Activated CD4-positive, alpha-beta memory T cell treated with anti-CD3 and anti-CD28 coated beads, Interleukin-2, amount 10 ng/mL, durations not matched to agents 7 days and 5 days (primary cell): ENCODE measurements around the gene TET2. TPM values are rescaled to one million over a fixed set of nuclear protein-coding genes. Genes with fewer than 3 reads are reported as not detected.

Source experiments
- CTCF ChIA-PET: fragments of 350-600 bp; sonication (Branson Sonifier 250); formaldehyde crosslinking; loops from one replicate; lab custom pipeline; 2021; ENCODE audit warnings: antibody characterized with exemption, inconsistent platforms; lab: Charles Lee
- POLR2A ChIA-PET: fragments of 350-600 bp; sonication (Branson Sonifier 250); formaldehyde crosslinking; loops from one replicate; lab custom pipeline; 2021; ENCODE audit warnings: antibody characterized with exemption; lab: Charles Lee
- DNase-seq: peaks from one replicate; pipeline ENCODE4 v3.0.0-alpha.2; 2020
- H3K27ac Mint-ChIP-seq: one replicate; pipeline ENCODE4 v1.8.0; 2021; ENCODE audit warnings: mild to moderate bottlenecking, mixed read lengths
- H3K27me3 Mint-ChIP-seq: one replicate; pipeline ENCODE4 v1.8.0; 2021; ENCODE audit warnings: mixed read lengths
- H3K36me3 Mint-ChIP-seq: one replicate; pipeline ENCODE4 v1.8.0; 2021; ENCODE audit warnings: low read depth, mixed read lengths
- H3K4me1 Mint-ChIP-seq: one replicate; pipeline ENCODE4 v1.8.0; 2021; ENCODE audit warnings: mixed read lengths
- H3K4me3 Mint-ChIP-seq: one replicate; pipeline ENCODE4 v1.8.0; 2021; ENCODE audit warnings: mild to moderate bottlenecking, mixed read lengths
- H3K9me3 Mint-ChIP-seq: one replicate; pipeline ENCODE4 v1.8.0; 2021; ENCODE audit warnings: mixed read lengths
- total RNA-seq, 2 experiments: library from RNA; stranded (reverse); gene quantifications; one replicate each; pipeline ENCODE4 v1.2.3, GENCODE V29; 2021

TET2 gene
- total RNA-seq, 2 experiments from 2014 or later, result 25.0 to 25.9 TPM

DNA sequence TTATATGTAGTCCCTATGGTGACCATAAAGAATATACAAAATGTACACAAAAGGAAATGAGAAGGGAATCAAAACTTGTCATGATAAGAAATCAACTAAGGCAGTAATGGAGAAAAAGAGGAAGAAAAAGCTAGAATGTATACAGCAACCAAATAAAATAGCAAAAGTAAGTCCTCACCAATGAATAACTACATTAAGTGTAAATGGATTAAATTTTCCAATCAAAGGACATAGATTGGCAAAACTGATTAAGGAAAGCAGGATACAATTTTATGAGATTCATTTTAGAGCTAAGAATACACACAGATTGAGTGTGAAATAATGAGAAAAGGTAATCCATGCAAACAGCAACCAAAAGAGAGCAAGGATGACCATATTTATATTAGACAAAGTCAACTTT lies 157.4 kb downstream of the TET2 start:
- POLR2A ChIA-PET, result interaction anchor here (1.4 to 2.8 kb wide), 4 partner anchors 10 to 169 kb away, joined by 3 to 14 read pairs (median 5); partner anchors contain the start of gene PPA2

DNA sequence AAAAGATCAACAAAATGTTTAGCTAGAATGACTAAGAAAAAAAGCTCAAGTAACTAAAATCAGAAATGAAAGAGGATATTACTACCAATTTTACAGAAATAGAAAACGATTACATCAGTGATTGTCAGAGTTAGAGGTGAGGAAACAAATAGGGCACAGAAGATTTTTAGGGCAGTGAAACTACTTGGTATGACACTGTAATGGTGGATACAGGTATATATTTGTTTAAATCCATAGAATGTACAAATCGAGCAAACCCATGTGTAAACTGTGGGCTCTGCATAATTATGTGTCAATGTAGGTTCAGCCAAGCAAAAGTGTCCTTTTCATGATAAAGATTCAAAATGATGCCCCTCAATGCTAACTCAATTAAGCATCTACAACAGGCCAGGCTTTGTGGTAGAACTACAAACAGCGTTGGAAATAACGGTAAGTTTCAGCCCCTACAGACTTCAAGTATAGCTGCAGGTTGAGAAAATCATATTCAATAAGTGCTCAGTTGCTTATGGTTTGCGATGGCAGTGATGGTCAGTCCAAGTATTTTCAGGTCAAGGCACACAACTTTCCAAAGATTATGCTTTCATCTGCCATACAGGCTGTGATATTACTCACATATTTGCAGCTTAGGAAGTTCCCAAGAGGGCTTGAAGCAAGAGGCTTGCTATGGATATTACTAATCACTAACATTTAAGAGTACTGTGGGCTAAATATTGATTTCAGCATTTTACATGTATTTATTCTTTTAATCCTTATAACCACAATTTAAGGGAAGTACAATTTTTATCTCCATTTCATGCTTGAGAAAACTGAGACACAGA lies 158.6 kb downstream of the TET2 start:
- no peaks in the 10 kb centered on the region for H3K27me3 Mint-ChIP-seq
- peaks cover 26% of the 10 kb centered on the region for H3K4me1 Mint-ChIP-seq
- H3K27ac Mint-ChIP-seq, result peak overlapping the region; percentile 79
- H3K36me3 Mint-ChIP-seq, result peaks cover 17% of the 10 kb centered on the region
- no peak for DNase-seq
- H3K4me3 Mint-ChIP-seq, result peak overlapping the region; percentile 6
- ChIA-PET CTCF (interaction anchor here (1.2 to 3.2 kb wide), 2 partner anchors 158 to 168 kb away, joined by 4 to 19 read pairs; partner anchors contain the start of genes PPA2 and TET2), POLR2A (interaction anchor here (1.4 to 2.8 kb wide), 5 partner anchors 11 to 168 kb away, joined by 3 to 14 read pairs (median 6); partner anchors contain the start of genes PPA2 and TET2)
- H3K9me3 Mint-ChIP-seq, result peaks cover 12% of the 10 kb centered on the region

More for the DNA sequence above, 157.4 kb downstream of the TET2 start:
- CTCF ChIA-PET, result interaction anchor here (1.2 to 3.2 kb wide), 2 partner anchors 157 to 170 kb away, joined by 4 to 19 read pairs; partner anchors contain the start of genes PPA2 and TET2
- no peak overlapping the region for H3K27ac Mint-ChIP-seq
- H3K4me1 Mint-ChIP-seq, result peaks cover 26% of the 10 kb centered on the region
- no peaks in the 10 kb centered on the region for H3K27me3 Mint-ChIP-seq
- DNase-seq, result no peak
- peaks cover 19% of the 10 kb centered on the region for H3K9me3 Mint-ChIP-seq
- no peak overlapping the region for H3K4me3 Mint-ChIP-seq
- H3K36me3 Mint-ChIP-seq, result peaks cover 21% of the 10 kb centered on the region

DNA sequence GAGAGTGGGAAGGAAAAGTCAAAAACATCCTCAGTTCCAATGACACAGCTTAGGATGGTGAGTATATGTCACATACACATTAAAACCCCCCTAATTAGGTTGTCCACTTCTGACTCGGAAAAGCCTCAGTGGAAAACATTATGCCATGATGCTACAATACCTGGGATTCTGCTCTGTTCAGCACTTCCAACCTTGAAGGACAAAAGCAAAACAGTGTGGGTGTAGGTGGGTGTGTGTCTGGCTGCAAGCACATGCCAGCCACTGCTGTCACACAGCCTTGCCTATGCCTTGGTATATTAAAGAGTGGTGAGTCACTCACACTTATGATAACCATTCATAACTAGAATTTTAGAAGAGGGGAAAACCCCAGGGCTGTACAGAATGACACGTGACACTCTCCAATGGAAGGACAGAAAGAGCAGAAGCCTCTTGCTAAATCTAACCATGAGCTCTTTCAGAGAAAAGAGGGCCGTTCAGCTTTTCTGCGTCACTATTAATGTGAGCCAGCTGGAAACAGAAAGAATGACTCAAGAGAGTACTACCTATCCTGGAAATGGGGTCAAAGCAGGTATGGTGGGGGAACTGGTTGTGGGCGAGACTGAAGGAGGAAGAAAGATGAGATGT lies 159.6 kb downstream of the TET2 start:
- POLR2A ChIA-PET, result interaction anchor here (0.6 to 1.8 kb wide), 3 partner anchors 20 to 375 kb away, joined by 3 to 10 read pairs (median 3); partner anchors contain the start of gene TET2
- H3K4me3 Mint-ChIP-seq, result peak overlapping the region; percentile 28
- no peaks in the 10 kb centered on the region for H3K27me3 Mint-ChIP-seq
- CTCF ChIA-PET, result interaction anchor here (3.2 kb wide), 1 partner anchor 167 kb away, joined by 19 read pairs; the partner anchor contains the start of gene PPA2
- H3K36me3 Mint-ChIP-seq, result peaks cover 20% of the 10 kb centered on the region
- peak overlapping the region; percentile 79 for H3K27ac Mint-ChIP-seq
- DNase-seq, result peak; percentile 60
- H3K4me1 Mint-ChIP-seq, result peaks cover 26% of the 10 kb centered on the region
- H3K9me3 Mint-ChIP-seq, result peaks cover 12% of the 10 kb centered on the region

DNA sequence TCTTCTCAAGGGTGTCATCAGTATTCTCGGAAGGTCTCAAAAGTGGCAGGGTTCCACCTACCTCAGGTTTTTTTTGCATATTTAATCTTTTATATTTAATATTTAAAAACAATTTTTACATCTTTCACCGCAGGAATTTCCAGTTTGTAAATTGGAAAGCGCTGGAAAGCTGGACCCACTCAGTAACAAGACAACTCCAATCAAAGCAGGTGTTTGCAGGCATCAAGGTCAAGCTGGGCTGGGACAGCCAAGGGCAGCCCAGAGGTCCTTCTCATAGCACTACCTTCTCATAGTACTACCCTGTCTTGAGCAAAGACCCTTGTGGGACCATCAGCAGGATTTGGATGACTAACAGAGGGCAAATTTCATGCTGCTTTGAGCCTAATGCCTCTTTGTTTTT lies 160.1 kb downstream of the TET2 start:
- POLR2A ChIA-PET, result interaction anchor here (0.6 to 1.8 kb wide), 2 partner anchors 160 to 376 kb away, joined by 3 to 10 read pairs; partner anchors contain the start of gene TET2
- no peak for DNase-seq
- Mint-ChIP-seq H3K27ac (peak overlapping the region; percentile 79), H3K4me1 (peaks cover 26% of the 10 kb centered on the region), H3K36me3 (peaks cover 20% of the 10 kb centered on the region), H3K27me3 (no peaks in the 10 kb centered on the region), H3K4me3 (peak overlapping the region; percentile 28), H3K9me3 (peaks cover 15% of the 10 kb centered on the region)
- CTCF ChIA-PET, result interaction anchor here (3.2 kb wide), 1 partner anchor 167 kb away, joined by 19 read pairs; the partner anchor contains the start of gene PPA2

DNA sequence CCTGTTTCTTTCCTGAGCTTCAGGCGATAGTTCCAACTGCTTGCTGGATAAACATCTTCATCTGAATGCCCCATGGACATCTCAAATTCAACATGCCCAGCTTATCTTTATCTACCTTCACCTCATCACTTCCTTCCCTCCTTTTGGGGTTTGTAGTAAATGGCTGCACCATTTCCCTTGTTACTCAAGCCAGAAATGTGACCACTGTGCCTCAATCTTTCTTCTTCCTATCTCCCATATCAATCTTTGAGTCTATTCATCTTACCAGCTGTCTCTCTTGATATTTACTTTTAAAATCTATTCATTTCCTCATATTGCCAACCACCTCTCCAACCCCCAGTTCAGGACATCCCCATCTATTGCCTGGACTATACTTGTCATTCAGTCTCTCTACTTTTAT lies 171.8 kb downstream of the TET2 start:
- Mint-ChIP-seq H3K27ac (no peak overlapping the region), H3K9me3 (peaks cover 16% of the 10 kb centered on the region), H3K36me3 (peaks cover 4% of the 10 kb centered on the region), H3K4me1 (peaks cover 2% of the 10 kb centered on the region), H3K4me3 (no peak overlapping the region), H3K27me3 (no peaks in the 10 kb centered on the region)
- no peak for DNase-seq
- CTCF ChIA-PET, result interaction anchor here (1.3 kb wide), 1 partner anchor 155 kb away, joined by 3 read pairs; the partner anchor contains the start of gene PPA2
- POLR2A ChIA-PET, result no interaction called here

DNA sequence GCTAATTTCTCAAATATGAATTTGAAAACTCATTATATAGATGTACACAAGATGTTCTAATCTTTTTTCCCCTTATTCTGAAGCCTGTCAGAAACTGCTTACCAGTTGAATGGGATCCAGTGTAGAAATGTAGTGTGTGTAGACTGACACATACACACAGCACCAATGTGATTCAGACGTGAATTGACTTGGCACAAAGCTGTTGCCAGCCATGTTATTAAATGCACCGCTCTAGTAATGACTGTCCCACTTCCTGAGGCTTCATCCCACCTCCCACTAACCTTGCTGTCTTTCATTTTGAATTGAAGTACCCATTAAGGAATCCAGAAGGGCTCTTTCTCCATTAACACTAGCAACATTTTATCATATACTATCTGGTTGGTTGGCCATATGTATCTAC lies 180.5 kb downstream of the TET2 start:
- Mint-ChIP-seq H3K27me3 (no peaks in the 10 kb centered on the region), H3K36me3 (no peaks in the 10 kb centered on the region), H3K27ac (no peak overlapping the region), H3K9me3 (no peaks in the 10 kb centered on the region), H3K4me1 (peaks cover 8% of the 10 kb centered on the region), H3K4me3 (no peak overlapping the region)
- no peak for DNase-seq
- CTCF ChIA-PET, result no interaction called here
- POLR2A ChIA-PET, result no interaction called here

DNA sequence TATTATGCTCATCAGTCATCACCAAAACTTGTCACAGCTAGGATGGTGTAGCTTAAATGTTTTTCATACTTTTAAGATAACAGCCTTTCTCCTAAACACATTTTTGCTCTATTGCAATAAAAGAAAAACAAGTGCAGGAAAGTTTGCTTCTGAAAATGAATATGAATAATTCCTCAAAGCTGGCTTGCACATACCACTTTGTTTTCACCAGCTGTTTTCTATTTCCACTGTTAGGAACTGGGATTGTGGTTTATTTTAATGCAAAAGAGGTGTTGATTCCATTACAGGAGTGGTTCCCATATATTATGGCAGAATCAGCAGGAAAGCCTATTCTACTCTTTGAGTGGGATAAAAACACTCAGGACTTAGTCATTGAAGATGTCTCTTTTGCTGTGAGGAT lies 181.3 kb downstream of the TET2 start:
- POLR2A ChIA-PET, result no interaction called here
- DNase-seq, result no peak
- Mint-ChIP-seq H3K9me3 (no peaks in the 10 kb centered on the region), H3K4me3 (no peak overlapping the region), H3K27me3 (no peaks in the 10 kb centered on the region), H3K4me1 (peaks cover 8% of the 10 kb centered on the region), H3K36me3 (no peaks in the 10 kb centered on the region), H3K27ac (no peak overlapping the region)
- CTCF ChIA-PET, result no interaction called here

DNA sequence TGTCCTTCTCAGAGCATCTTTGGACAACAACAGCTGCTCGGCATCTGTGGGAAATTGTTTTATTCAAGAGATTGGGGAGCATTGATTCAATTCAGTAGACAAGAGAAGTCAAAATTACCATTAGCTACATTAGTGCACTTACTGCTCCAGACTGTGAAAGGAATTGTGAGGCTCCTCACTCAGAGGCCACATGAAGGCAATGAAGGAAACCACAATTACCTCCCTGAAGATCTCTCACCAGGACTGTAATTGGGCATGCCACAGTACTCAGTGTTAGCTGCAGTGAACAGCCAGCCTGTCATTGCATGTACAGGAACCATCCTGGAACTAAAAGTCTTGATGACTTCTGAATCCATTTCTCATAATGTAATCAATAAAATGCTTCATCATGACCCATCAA lies 182.4 kb downstream of the TET2 start:
- Mint-ChIP-seq H3K36me3 (no peaks in the 10 kb centered on the region), H3K9me3 (no peaks in the 10 kb centered on the region), H3K27ac (no peak overlapping the region), H3K4me1 (peaks cover 8% of the 10 kb centered on the region), H3K4me3 (no peak overlapping the region), H3K27me3 (no peaks in the 10 kb centered on the region)
- ChIA-PET POLR2A (no interaction called here), CTCF (no interaction called here)
- no peak for DNase-seq
